ENCODE results near the gene MRPS25.

- no peak for TF ChIP-seq CTCF (conservative IDR thresholded peaks at IDR 0.05; ENCODE audit: low read length)
- TF ChIP-seq EZH2phosphoT487 (IDR thresholded peaks at IDR 0.05; ENCODE audit: borderline replicate concordance) = no peak
Measured at GRCh38 chr3:15079091-15079490, 14.0 kb upstream of the MRPS25 start.

Data from Loucy (cell line).